GM12872 (cell line): ENCODE measurements around the gene HNRNPF.

Experiments
- TF ChIP-seq, protein P1 (sequence below): IDR thresholded peaks from 3 replicates; pipeline ENCODE4 v1.5.1; 2011; ENCODE audit warnings: low read depth, mild to moderate bottlenecking, low read length, moderate library complexity; ENCODE audit not compliant: insufficient read depth

Gene HNRNPF, protein sequence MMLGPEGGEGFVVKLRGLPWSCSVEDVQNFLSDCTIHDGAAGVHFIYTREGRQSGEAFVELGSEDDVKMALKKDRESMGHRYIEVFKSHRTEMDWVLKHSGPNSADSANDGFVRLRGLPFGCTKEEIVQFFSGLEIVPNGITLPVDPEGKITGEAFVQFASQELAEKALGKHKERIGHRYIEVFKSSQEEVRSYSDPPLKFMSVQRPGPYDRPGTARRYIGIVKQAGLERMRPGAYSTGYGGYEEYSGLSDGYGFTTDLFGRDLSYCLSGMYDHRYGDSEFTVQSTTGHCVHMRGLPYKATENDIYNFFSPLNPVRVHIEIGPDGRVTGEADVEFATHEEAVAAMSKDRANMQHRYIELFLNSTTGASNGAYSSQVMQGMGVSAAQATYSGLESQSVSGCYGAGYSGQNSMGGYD

DNA sequence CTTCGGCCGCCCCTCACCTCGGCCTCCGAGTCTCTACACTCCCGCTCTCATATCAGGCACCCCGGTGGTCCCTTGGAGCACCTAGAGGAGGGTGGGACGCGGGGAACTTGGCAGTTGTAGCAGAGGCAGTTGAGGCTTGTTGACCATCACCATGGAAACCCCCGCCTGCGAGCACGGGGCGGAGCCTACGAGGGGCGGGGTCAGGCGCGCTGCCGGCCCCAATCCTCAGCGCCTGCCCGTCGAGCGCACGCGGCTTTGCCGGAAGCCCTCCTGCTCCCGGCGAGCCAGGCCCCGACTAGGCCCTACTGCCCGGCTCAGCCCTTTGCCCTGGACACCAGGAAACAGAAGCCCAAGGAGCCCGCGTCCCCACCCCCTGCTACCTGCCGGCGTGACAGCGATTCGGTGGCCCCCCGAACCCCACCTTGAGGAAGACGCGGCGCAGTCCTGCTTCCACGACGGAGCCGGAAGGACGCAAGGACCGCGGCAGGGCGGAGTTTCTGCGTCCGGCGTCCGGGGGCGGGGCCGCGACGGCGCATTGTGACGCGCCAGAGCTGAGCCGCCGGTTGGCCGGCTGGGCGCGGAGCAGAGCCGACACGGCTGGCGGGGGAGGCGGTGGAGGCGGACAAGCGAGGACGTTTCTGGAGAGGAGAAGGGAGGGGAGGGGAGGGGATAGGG lies at the start of gene HNRNPF:
Gene HNRNPF, minus strand, starts transcription at position 477 of the 675 bp plus-strand sequence. CDS start 21,302 bp downstream, outside the sequence.
- TF ChIP-seq, protein P1, sequence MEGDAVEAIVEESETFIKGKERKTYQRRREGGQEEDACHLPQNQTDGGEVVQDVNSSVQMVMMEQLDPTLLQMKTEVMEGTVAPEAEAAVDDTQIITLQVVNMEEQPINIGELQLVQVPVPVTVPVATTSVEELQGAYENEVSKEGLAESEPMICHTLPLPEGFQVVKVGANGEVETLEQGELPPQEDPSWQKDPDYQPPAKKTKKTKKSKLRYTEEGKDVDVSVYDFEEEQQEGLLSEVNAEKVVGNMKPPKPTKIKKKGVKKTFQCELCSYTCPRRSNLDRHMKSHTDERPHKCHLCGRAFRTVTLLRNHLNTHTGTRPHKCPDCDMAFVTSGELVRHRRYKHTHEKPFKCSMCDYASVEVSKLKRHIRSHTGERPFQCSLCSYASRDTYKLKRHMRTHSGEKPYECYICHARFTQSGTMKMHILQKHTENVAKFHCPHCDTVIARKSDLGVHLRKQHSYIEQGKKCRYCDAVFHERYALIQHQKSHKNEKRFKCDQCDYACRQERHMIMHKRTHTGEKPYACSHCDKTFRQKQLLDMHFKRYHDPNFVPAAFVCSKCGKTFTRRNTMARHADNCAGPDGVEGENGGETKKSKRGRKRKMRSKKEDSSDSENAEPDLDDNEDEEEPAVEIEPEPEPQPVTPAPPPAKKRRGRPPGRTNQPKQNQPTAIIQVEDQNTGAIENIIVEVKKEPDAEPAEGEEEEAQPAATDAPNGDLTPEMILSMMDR, result no peak

DNA sequence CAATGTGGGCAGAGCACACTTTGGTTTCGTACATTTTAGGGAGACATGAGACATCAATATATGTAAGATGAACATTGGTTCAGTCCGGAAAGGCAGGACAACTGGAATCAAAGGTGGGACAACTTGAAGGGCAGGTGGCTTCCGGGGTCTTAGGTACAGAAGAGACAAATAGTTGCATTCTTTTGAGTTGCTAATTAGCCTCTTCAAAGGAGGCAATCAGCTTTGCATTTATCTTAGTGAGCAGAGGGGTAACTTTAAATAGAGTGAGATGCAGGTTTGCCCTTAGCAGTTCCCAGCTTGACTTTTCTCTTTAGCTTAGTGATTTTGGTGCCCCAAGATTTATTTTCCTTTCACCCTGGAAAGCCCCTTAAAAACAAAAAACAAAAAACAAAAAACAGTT lies 49.2 kb upstream of the HNRNPF start:
- TF ChIP-seq, protein P1, result no peak

DNA sequence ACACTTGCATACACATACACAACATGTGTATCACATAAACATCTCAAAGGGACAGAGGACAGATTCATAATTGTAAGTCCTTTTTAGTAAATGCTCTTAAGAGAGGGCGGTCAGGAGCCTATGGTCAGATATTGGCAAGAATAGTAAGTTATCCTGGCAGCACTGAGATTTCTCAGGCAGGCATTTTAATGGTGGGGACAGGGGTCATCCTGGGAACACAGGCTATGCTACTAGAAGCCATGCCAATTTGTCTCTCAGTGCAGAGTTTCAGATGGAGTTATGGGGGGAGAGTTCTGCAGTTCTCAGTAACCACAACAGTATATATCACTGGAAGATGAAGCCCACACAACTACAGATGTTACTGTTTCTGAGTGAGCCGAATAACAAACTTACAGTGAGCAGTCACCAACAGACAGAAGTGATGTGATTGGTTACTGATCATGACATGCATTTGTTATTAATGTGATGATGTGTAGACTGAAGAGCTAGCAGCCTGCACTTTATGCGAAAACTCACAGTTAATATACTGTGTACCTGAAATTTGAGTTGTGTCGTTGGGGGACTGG lies 44.4 kb upstream of the HNRNPF start:
- TF ChIP-seq, protein P1, result no peak

DNA sequence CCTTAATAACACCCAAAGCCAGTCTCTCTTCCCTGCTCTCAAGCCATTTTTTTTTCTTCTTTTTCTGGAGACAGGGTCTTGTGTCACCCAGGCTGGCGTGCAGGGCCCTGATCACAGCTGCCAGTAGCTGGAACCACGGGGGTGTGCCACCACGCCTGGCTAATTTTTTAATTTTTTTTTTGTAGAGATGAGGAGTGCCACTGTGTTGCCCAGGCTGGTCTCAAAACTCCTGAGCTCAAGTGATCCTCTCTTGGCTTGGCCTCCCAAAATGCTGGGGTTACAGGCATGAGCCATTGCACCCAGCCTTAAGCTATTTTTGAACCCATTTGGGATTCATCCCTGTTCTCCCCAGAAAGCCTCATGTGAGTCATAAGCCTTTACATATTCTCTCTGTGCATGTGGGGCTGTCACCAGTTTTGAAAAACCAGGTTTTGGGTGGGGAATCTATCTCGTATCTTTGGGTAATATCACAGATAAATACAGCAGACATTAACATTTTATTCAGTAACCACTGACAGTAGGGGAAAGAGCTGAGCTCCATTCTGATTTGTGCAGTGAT lies 43.4 kb upstream of the HNRNPF start:
- TF ChIP-seq, protein P1, result no peak

DNA sequence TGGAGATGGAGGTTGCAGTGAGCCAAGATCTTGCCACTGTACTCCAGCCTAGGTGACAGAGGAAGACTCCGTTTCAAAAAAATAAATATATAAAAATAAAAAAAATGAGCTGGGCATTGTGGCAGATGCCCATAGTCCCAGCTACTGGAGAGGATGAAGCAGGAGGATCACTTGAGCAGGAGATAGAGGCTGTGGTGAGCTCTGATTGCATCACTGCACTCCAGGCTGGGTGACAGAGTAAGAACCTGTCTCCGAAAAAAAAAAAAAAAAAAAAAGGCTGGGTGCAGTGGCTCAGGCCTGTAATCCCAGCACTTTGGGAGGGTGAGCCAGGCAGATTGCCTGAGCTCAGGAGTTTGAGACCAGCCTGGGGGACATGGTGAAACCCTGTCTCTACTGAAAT lies 39.8 kb upstream of the HNRNPF start:
- TF ChIP-seq, protein P1, result no peak

DNA sequence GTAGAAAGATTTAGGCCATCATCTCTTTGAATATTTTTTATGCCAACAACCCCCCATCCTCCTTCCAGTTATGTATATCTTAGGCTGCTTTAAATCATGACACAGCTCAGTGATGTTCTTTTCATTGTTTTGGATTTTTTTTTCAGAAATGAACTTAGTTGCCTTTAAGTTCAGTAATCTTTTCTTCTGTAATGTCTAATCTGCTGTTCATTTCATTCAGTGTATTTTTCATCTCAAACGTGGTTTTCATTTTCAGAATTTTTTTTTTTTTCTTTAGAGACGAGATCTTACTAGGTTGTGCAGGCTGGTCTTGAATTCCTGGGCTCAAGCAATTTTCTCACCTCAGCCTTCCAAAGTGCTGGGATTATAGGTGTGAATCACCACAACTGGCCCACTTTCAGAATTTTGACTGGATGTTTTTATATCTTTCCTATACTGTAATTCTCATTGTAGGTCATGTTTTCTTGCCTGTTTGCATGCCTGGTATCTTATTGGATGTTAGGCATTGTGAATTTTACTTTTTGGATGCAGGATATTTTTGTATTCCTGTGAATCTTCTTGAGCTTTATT lies 36.0 kb upstream of the HNRNPF start:
- TF ChIP-seq, protein P1, result no peak

DNA sequence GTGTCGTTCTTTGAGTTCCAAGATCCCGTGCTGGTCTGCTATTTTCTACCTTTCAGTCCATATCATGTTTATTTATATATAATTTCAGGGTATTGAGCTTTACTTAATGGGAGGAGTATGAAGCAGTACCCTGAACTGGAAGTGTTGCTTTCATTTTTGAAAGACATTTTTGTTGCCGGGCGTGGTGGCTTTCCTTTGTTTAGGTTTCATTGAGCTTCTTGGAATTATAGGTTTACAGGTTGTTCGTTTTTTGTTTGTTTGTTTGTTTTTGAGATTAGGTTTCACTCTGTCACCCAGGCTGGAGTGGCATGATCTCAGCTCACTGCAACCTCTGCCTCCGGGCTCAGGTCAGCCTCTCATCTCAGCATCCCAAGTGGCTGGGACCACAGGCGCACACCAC lies 35.3 kb upstream of the HNRNPF start:
- TF ChIP-seq, protein P1, result no peak
